GM21737 (cell line): ENCODE measurements around the gene TOMM22.

Experiments used
- ATAC-seq: cut with Tn5 transposase; IDR thresholded peaks from one replicate; pipeline ENCODE4 v1.9.1; 2021; ENCODE audit warnings: mild to moderate bottlenecking, moderate library complexity; ENCODE audit not compliant: unreplicated experiment

The TOMM22 gene

GRCh38 chr22:38732251-38732815 lies 50.6 kb downstream of the TOMM22 start:
- ATAC-seq, result no peak

DNA sequence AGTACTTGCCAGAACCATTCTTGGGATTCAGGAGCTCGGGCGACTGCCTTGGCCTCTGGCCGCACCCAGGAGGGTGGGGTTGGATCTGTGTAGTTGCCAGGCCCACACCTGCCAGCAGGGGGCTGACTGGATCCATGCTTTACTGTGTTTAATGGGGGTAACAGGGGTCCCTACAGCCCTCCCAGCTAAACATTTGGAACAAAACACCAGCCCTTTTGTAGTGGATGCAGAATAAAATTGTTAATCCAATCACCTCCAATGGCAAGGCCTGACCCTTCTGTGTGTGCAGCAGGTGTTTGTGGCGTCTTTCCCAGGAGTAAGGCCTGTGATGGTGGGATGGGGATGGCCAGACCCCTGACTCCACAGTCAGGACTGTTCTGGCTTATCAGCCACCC lies 51.6 kb downstream of the TOMM22 start:
- no peak for ATAC-seq

GRCh38 chr22:38733724-38734381 lies 52.1 kb downstream of the TOMM22 start:
- ATAC-seq, result no peak

DNA sequence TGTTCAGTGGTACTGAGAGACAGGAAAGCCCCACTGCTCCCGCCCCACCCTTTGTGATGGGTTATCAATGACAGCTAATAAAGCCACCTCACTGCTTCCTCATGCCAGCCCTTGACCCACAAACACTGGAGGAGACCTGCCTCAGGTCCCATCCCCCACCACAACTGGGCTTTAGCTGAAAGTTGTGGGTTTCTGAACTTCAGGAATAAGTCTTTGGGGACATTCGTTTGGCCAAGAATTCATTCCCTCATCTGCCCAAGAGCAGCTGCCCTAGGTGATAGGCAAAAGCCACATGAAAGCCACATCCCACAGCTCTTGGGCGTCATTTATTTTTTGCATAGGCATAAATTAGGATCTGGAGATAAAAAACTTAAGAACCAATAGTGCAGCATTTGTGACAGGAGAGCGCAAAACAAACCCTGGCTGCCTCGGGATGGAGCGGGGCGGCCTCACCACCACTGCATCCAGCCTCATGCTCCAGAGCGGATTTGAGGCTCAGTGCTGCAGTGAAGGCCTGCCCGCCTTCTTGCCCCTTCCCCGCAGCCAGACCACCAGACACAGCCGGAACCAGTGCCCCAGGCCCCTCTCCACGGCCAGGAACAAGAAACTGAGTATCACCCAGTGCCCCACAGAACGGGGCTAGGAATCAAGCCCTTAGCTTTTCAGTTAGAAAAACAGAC lies 52.8 kb downstream of the TOMM22 start:
- ATAC-seq, result no peak
